Loucy (cell line): ENCODE measurements around the gene RRAS2.

ENCODE experiments used
- EZH2phosphoT487 ChIP-seq: fragments of 200-600 bp; IDR thresholded peaks from 2 replicates; pipeline ENCODE4 v1.6.1; 2018; ENCODE audit warnings: antibody characterized with exemption, mild to moderate bottlenecking, moderate library complexity, borderline replicate concordance
- TF ChIP-seq, protein P1 (sequence below): fragments of 200-600 bp; sonication (generic); conservative IDR thresholded peaks from 2 replicates; pipeline ENCODE4 v1.5.1; 2014; ENCODE audit warnings: mild to moderate bottlenecking, antibody characterized with exemption, low read length

DNA sequence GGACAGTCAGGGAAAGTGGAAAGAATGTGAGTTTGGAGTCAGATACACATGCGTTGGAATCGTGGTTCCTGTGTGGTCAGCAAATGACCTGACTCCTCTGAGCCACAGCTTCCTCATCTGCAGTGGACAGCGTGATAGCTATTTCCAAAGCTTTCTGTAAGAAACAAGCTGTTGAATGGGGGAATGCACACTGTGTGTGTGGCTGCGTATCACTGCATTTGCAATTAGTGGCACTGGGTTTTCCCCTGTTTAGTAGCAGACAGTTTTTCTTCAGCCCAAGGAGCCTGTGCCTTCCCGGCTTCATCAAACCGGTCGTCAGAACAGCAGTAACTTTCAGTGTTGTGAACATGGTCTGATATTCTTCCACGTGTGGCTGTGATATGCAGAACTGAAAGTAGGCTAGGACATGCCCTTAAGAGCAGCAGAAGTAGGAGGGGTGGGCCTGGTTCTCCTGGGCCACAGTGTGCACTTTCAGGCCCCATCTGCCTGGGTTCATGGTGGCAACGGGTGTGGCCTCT is 121.5 kb downstream of the RRAS2 start:
- TF ChIP-seq, protein P1, sequence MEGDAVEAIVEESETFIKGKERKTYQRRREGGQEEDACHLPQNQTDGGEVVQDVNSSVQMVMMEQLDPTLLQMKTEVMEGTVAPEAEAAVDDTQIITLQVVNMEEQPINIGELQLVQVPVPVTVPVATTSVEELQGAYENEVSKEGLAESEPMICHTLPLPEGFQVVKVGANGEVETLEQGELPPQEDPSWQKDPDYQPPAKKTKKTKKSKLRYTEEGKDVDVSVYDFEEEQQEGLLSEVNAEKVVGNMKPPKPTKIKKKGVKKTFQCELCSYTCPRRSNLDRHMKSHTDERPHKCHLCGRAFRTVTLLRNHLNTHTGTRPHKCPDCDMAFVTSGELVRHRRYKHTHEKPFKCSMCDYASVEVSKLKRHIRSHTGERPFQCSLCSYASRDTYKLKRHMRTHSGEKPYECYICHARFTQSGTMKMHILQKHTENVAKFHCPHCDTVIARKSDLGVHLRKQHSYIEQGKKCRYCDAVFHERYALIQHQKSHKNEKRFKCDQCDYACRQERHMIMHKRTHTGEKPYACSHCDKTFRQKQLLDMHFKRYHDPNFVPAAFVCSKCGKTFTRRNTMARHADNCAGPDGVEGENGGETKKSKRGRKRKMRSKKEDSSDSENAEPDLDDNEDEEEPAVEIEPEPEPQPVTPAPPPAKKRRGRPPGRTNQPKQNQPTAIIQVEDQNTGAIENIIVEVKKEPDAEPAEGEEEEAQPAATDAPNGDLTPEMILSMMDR, result no peak
- TF ChIP-seq EZH2phosphoT487, result no peak
